Endothelial cell of hepatic sinusoid (primary cell): ENCODE data around the gene KLHDC7B.

ENCODE experiments used
- in situ Hi-C: cut with HindIII; loops from 2 replicates; pipeline ENCODE4 v1.10.0; 2017; ENCODE audit warnings: low sequenced_read_pairs

The KLHDC7B gene

GRCh38 chr22:50569896-50570535 is 24.3 kb downstream of the KLHDC7B start:
- in situ Hi-C loops, result no loop called here

GRCh38 chr22:50570861-50571260 is 25.2 kb downstream of the KLHDC7B start:
- in situ Hi-C loops, result no loop called here

- in situ Hi-C loops, result no loop called here
Measured at GRCh38 chr22:50571264-50572175, 25.8 kb downstream of the KLHDC7B start.

- in situ Hi-C loops, result no loop called here
Measured at GRCh38 chr22:50572965-50573364, 27.3 kb downstream of the KLHDC7B start.

GRCh38 chr22:50573491-50574382 is 28.0 kb downstream of the KLHDC7B start:
- in situ Hi-C loops, result no loop called here

GRCh38 chr22:50574383-50574755 is 28.7 kb downstream of the KLHDC7B start:
- in situ Hi-C loops, result no loop called here

GRCh38 chr22:50575426-50575941 is 29.8 kb downstream of the KLHDC7B start:
- in situ Hi-C loops, result loop anchor here (5.0 kb wide), 2 partner anchors 52 to 78 kb away; partner anchors contain the start of gene ARSA

- in situ Hi-C loops, result loop anchor here (5.0 kb wide), 2 partner anchors 51 to 79 kb away; partner anchors contain the start of gene ARSA
Measured at GRCh38 chr22:50576070-50576469, 30.4 kb downstream of the KLHDC7B start.

GRCh38 chr22:50576806-50577696 is 31.4 kb downstream of the KLHDC7B start:
- in situ Hi-C loops, result loop anchor here (5.0 kb wide), 2 partner anchors 50 to 80 kb away; partner anchors contain the start of gene ARSA

GRCh38 chr22:50577697-50577986 is 31.9 kb downstream of the KLHDC7B start:
- in situ Hi-C loops, result loop anchor here (5.0 kb wide), 2 partner anchors 50 to 80 kb away; partner anchors contain the start of gene ARSA

GRCh38 chr22:50577987-50578775 is 32.5 kb downstream of the KLHDC7B start, which contains the start of gene CPT1B:
CPT1B (minus strand) TSS chr22:50578427; CDS start chr22:50577915, 512 bp downstream.
- in situ Hi-C loops, result loop anchor here (5.0 kb wide), 2 partner anchors 49 to 81 kb away; partner anchors contain the start of gene ARSA

- in situ Hi-C loops, result loop anchor here (5.0 kb wide), 2 partner anchors 48 to 82 kb away; partner anchors contain the start of gene ARSA
Measured at GRCh38 chr22:50578776-50579310, 33.1 kb downstream of the KLHDC7B start.

GRCh38 chr22:50579752-50580151 is 34.1 kb downstream of the KLHDC7B start:
- in situ Hi-C loops, result loop anchor here (5.0 kb wide), 2 partner anchors 48 to 82 kb away; partner anchors contain the start of gene ARSA

- in situ Hi-C loops, result no loop called here
Measured at GRCh38 chr22:50581031-50581949, 35.6 kb downstream of the KLHDC7B start.

- in situ Hi-C loops, result no loop called here
Measured at GRCh38 chr22:50581950-50582492, 36.3 kb downstream of the KLHDC7B start.

GRCh38 chr22:50582493-50583293 is 37.0 kb downstream of the KLHDC7B start, which contains the start of gene CHKB:
CHKB (minus strand) TSS chr22:50582849; CDS start chr22:50582781, 68 bp downstream.
- in situ Hi-C loops, result no loop called here
